K562 (cell line): ENCODE results near the gene PLA2G4F. TPM values are rescaled to one million over a fixed set of nuclear protein-coding genes. Genes with fewer than 3 reads are reported as not detected.

Source experiments
- ATAC-seq: fragments of 200-7000 bp; cut with Tn5 transposase; 3 replicates; pipeline ENCODE4 v1.9.1; 2020; ENCODE audit warnings: moderate library complexity
- BruUV-seq: library from RNA; stranded (reverse); fragments of 400-500 nt; replicated peaks from 2 replicates; lab custom pipeline; 2021; lab: Mats Ljungman, UMichigan
- CTCF ChIA-PET: fragments of 300-600 bp; formaldehyde crosslinking; extraction: SDS; loops from one replicate; lab custom pipeline; 2021; ENCODE audit warnings: low intra/inter-chr PET ratio; lab: Yijun Ruan, JAX
- POLR2A ChIA-PET: fragments of 300-600, 350-650 bp; sonication (Branson Sonifier 250); formaldehyde crosslinking; extraction: SDS; loops from one replicate; lab custom pipeline; 2021; ENCODE audit warnings: antibody characterized with exemption, inconsistent platforms; lab: Yijun Ruan, JAX
- DNase-seq, 4 experiments: peaks; one replicate each; pipeline versions ENCODE4 v3.0.0 to v3.0.0-alpha.2; 2011 to 2018; ENCODE audit warnings: low spot score in 3 of 4, mixed read lengths in 3 of 4; ENCODE audit errors: extremely low read depth in 1 of 4
- FAIRE-seq: peaks from 2 replicates; lab custom pipeline; 2011; peaks lifted over from hg19 to GRCh38; lab: Jason Lieb, UNC
- H2AFZ ChIP-seq: 2 replicates; pipeline ENCODE4 v1.6.0; 2011; ENCODE audit warnings: low read depth, low read length, control low read depth, inconsistent platforms
- H3K27ac ChIP-seq: fragments of 200-600 bp; 3 replicates; pipeline ENCODE4 v1.8.0; 2011; ENCODE audit warnings: low read depth, mild to moderate bottlenecking, control low read depth, inconsistent platforms, low read length, moderate library complexity, mixed read lengths; ENCODE audit errors: extremely low read depth
- H3K27me3 ChIP-seq, 2 experiments: fragments of 300-600 bp in 1 of 2; 2 replicates in 1 of 2; 3 replicates in 1 of 2; pipeline versions ENCODE4 v1.6.0 to v1.8.0; 2011; ENCODE audit warnings: inconsistent platforms in 2 of 2, low read length in 2 of 2, mild to moderate bottlenecking in 1 of 2, mixed read lengths in 1 of 2, moderate library complexity in 1 of 2; ENCODE audit not compliant: control insufficient read depth in 2 of 2, insufficient read depth in 2 of 2
- H3K36me3 ChIP-seq: fragments of 300-600 bp; 3 replicates; pipeline ENCODE4 v1.8.0; 2011; ENCODE audit warnings: mild to moderate bottlenecking, low read length, inconsistent platforms; ENCODE audit not compliant: control insufficient read depth, insufficient read depth
- H3K4me1 ChIP-seq, 2 experiments: fragments of 200-600 bp in 1 of 2; replicated peaks in 1 of 2; 2 replicates in 1 of 2; 3 replicates in 1 of 2; pipeline versions ENCODE4 v1.5.1 to v1.8.0; 2011; ENCODE audit warnings: inconsistent platforms in 2 of 2, low read length in 2 of 2, mild to moderate bottlenecking in 1 of 2, mixed read lengths in 1 of 2, moderate library complexity in 1 of 2; ENCODE audit not compliant: control insufficient read depth in 2 of 2, insufficient read depth in 2 of 2
- H3K4me2 ChIP-seq: 2 replicates; pipeline ENCODE4 v1.6.1; 2011; ENCODE audit warnings: low read length, control low read depth, inconsistent platforms, mixed read lengths; ENCODE audit not compliant: insufficient read depth
- H3K4me3 ChIP-seq: fragments of 200-600 bp; sonication (generic), shearing (Covaris generic); 2 replicates; pipeline ENCODE4 v1.5.1; 2016; ENCODE audit warnings: control low read depth, inconsistent platforms
- H3K79me2 ChIP-seq: fragments of 200-600 bp; 3 replicates; pipeline ENCODE4 v1.8.0; 2011; ENCODE audit warnings: low read length, inconsistent platforms; ENCODE audit not compliant: control insufficient read depth, insufficient read depth
- H3K9ac ChIP-seq, 2 experiments: 2 replicates each; pipeline versions ENCODE4 v1.6.0 to v1.6.1; 2011; ENCODE audit warnings: low read depth in 2 of 2, low read length in 2 of 2, control low read depth in 1 of 2, inconsistent platforms in 1 of 2, mild to moderate bottlenecking in 1 of 2, mixed read lengths in 1 of 2; ENCODE audit not compliant: insufficient read depth in 1 of 2
- H3K9me1 ChIP-seq: one replicate; pipeline ENCODE4 v1.6.0; 2011; ENCODE audit warnings: inconsistent platforms, mild to moderate bottlenecking, low read length, moderate library complexity; ENCODE audit not compliant: control insufficient read depth, insufficient read depth
- H3K9me3 ChIP-seq: replicated peaks from 2 replicates; pipeline ENCODE4 v1.5.1; 2011; ENCODE audit warnings: low read depth, low read length, inconsistent platforms; ENCODE audit not compliant: control insufficient read depth, insufficient read depth
- H4K20me1 ChIP-seq: replicated peaks from 2 replicates; pipeline ENCODE4 v1.6.1; 2011; ENCODE audit warnings: low read length, inconsistent platforms, mixed read lengths; ENCODE audit not compliant: control insufficient read depth, insufficient read depth
- JUNB ChIP-seq: fragments of 450-650 bp; formaldehyde crosslinking; conservative IDR thresholded peaks from 2 replicates; pipeline ENCODE4 v1.4.0; 2020; ENCODE audit warnings: mild to moderate bottlenecking
- NCOR1 ChIP-seq: fragments of 450-650 bp; IDR thresholded peaks from 2 replicates; pipeline ENCODE4 v1.6.1; 2016; ENCODE audit warnings: mild to moderate bottlenecking, moderate library complexity
- RFX1 ChIP-seq: fragments of 450-650 bp; IDR thresholded peaks from 2 replicates; pipeline ENCODE4 v1.6.1; 2016; ENCODE audit warnings: mild to moderate bottlenecking, moderate library complexity
- STAG1 ChIP-seq: sonication (generic); formaldehyde crosslinking; IDR thresholded peaks from 2 replicates; pipeline ENCODE4 v1.5.0; 2020; ENCODE audit warnings: missing genetic modification reagents, borderline replicate concordance
- TAL1 ChIP-seq: fragments of 450-650 bp; IDR thresholded peaks from 2 replicates; pipeline ENCODE4 v1.6.1; 2016; ENCODE audit warnings: mild to moderate bottlenecking
- ZNF41 ChIP-seq: fragments of 250-450 bp; sonication (Bioruptor Pico); conservative IDR thresholded peaks from 2 replicates; pipeline ENCODE4 v1.4.0; 2020; ENCODE audit warnings: mild to moderate bottlenecking
- ZZZ3 ChIP-seq: fragments of 450-650 bp; IDR thresholded peaks from 2 replicates; pipeline ENCODE4 v1.6.1; 2016; ENCODE audit warnings: antibody characterized with exemption, mild to moderate bottlenecking, moderate library complexity
- WGBS: fragments of 100-300 bp; shearing (Covaris generic); methylation state at CpG from one replicate; pipeline ENCODE4 v1.1.6; 2016; ENCODE audit warnings: low coverage, mixed read lengths; ENCODE audit not compliant: insufficient coverage; ENCODE audit errors: missing lambda C conversion rate; 5-methylcytosine and 5-hydroxymethylcytosine counted together
- in situ Hi-C: fragments of 300-500 bp; cut with MboI; formaldehyde crosslinking; loops from 4 replicates; pipeline ENCODE4 v1.15.0; 2018; ENCODE audit warnings: inconsistent platforms, mixed read lengths
- intact Hi-C: fragments of 100-400 bp; cut with micrococcal nuclease; formaldehyde crosslinking; loops from 2 replicates; pipeline ENCODE4 v1.14.2; 2022
- polyA plus RNA-seq, 8 experiments: library from polyadenylated mRNA; depleted of rRNA in 4 of 8; stranded (reverse) in 5 of 8; unstranded in 3 of 8; fragments of >200 nt; fragmentation: Nextera tagmentation in 2 of 8; fragmentation: Illumina TruSeq in 1 of 8; extraction: Ambion mirVana in 2 of 8; extraction: Trizol in 1 of 8; gene quantifications; 2 replicates each; pipeline versions ENCODE4 v1.2.1 to v1.2.3, GENCODE V29; 2011 to 2014; ENCODE audit warnings: inconsistent platforms in 1 of 8, missing spikeins in 1 of 8
- total RNA-seq, 7 experiments: library from RNA; depleted of rRNA in 6 of 7; stranded (reverse); fragments of >200 nt in 6 of 7; fragmentation: Illumina TruSeq in 2 of 7; extraction: Trizol in 2 of 7; gene quantifications; 2 replicates each; pipeline versions ENCODE4 v1.2.1 to v1.2.3, GENCODE V29; 2011 to 2021; ENCODE audit warnings: low replicate concordance in 1 of 7

PLA2G4F gene
- total and polyA plus RNA-seq, 9 of the 15 experiments (the other 6 are each of a cell fraction or from before 2014, with no cell fraction given), result 0.02 TPM; not detected in 8

DNA sequence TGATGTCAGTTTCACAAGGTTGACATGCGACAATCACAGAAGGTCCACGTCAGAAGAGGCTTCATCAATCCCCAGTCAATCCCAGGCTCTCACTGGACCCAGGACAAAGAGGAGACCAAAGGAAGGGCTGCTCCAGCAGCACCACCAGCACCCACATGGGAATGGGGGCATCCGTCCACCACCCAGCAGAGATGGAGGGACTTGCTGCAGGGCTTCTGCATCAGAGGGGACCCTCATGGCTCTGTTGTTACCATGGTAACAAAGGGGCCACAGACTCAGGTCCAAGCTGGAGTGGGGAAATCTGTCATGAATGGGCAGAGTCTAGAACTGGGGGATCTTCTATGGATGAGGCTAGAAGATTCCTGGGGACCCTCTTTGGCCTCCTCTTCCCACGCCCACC lies 13.1 kb downstream of the PLA2G4F start:
- ATAC-seq, result no peak

DNA sequence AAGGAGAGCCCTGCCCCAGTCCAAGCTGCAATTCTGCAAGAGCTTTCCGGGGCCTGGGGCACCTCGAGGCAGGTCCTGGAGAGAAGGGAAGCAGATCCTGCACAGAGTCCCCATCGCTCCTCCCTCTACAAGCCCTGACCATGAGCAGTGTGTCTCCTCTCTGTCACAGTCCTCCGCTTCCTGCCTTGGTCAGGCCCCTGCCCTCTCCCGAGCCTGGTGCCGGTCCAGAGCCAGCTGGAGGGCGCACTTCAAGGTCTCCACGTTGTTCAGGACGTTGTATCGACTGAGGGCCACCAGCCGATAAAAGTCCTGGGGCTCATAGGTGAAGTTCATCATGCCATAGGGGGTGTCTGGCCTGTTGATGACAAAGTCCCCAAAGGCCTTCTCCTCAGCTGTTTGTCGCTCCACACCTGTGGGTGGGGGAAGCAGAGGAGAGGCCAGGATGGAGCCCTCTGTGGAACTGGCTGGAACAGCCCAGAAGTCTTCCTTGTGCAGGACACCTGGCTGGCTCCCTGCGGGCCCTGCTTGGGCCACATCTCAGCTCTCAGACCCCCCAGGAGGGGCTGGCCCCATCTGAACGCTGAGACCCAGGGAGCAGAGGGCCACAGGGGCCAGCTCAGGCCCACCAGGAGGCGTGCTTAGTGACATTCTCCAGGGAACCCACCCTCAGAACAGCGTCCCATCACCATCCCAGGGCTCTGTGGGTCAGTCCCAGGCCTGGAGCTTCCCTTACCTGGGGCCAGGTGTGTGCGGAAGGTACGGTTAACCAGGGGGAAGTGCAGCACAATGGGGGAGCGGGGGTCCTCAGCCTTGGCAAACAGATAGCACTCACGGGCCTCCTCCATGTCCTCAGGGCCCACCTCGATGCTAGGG lies 14.4 kb downstream of the PLA2G4F start:
- no peak for DNase-seq
- no TSS peak for BruUV-seq
- no peaks in the 10 kb centered on the region for H3K9me1 ChIP-seq
- H3K27ac ChIP-seq, result no peak overlapping the region
- POLR2A ChIA-PET, result interaction anchor here (0.6 kb wide), 3 partner anchors 12 to 1146 kb away, joined by 3 read pairs; no protein-coding TSS in a partner anchor
- CTCF ChIA-PET, result no interaction called here
- WGBS, result 4% methylated on average over 13 of the region's 21 CpGs
- peaks cover 24 to 62% of the 10 kb centered on the region in 2 experiments; a peak in 4 of 5 replicates for H3K27me3 ChIP-seq
- TF ChIP-seq NCOR1, result no peak
- TF ChIP-seq JUNB (CRISPR knock-in tag), result no peak
- no peak for TF ChIP-seq ZZZ3
- TF ChIP-seq STAG1 (CRISPR knock-in tag), result no peak
- no peak for TF ChIP-seq ZNF41 (CRISPR knock-in tag)
- H3K9ac ChIP-seq, result no peak overlapping the region
- H3K4me1 ChIP-seq, result peaks cover 5 to 20% of the 10 kb centered on the region in 2 experiments; a peak in 3 of 5 replicates
- in situ Hi-C loops, result loop anchor here (10.0 kb wide), 1 partner anchor 243 kb away; no protein-coding TSS in a partner anchor
- no peaks in the 10 kb centered on the region for H3K36me3 ChIP-seq
- 0 out of 2 replicates have a peak, but pooled peaks cover 4% of the 10 kb centered on the region for H4K20me1 ChIP-seq
- no peak overlapping the region for H2AFZ ChIP-seq
- H3K4me3 ChIP-seq, result no peak overlapping the region
- H3K4me2 ChIP-seq, result no peak overlapping the region
- intact Hi-C loops, result no loop called here
- no peaks in the 10 kb centered on the region for H3K79me2 ChIP-seq
- ATAC-seq, result no peak
- no peaks in the 10 kb centered on the region for H3K9me3 ChIP-seq
- FAIRE-seq, result no peak

More for the DNA sequence above, 13.1 kb downstream of the PLA2G4F start:
- no peak overlapping the region for H2AFZ ChIP-seq
- FAIRE-seq (no peak), DNase-seq (no peak)
- H3K79me2 ChIP-seq, result no peaks in the 10 kb centered on the region
- H3K27me3 ChIP-seq, result peaks cover 24 to 68% of the 10 kb centered on the region in 2 experiments; a peak in 4 of 5 replicates
- H3K9me3 ChIP-seq, result no peaks in the 10 kb centered on the region
- TF ChIP-seq TAL1, result no peak
- TF ChIP-seq RFX1, result peak; percentile 84
- in situ Hi-C loops (loop anchor here (10.0 kb wide), 1 partner anchor 241 kb away; no protein-coding TSS in a partner anchor), intact Hi-C loops (no loop called here)
- no peak overlapping the region for H3K27ac ChIP-seq
- BruUV-seq, result no TSS peak
- H3K36me3 ChIP-seq, result no peaks in the 10 kb centered on the region
- H3K9ac ChIP-seq, result no peak overlapping the region
- H3K4me1 ChIP-seq, result peaks cover 5 to 22% of the 10 kb centered on the region in 2 experiments; a peak in 3 of 5 replicates
- ChIA-PET CTCF (no interaction called here), POLR2A (interaction anchor here (0.6 to 1.5 kb wide), 2 partner anchors 13 to 437 kb away, joined by 3 to 6 read pairs; partner anchors contain the start of gene PLA2G4F)
- no peaks in the 10 kb centered on the region for H3K9me1 ChIP-seq
- WGBS, result 0% methylated on average over 4 of the region's 4 CpGs
- H4K20me1 ChIP-seq, result 0 out of 2 replicates have a peak, but pooled peaks cover 4% of the 10 kb centered on the region
- H3K4me2 ChIP-seq, result no peak overlapping the region
- H3K4me3 ChIP-seq, result no peak overlapping the region
